Loucy (cell line): ENCODE measurements around the gene FMO2.
"Not testable (repeated sequence)": the region's sequence is repeated elsewhere in the genome, so short reads cannot be mapped to it uniquely, and the experiment has no call there.

ENCODE experiments used
- H2AFZ ChIP-seq: fragments of 200-600 bp; sonication (generic); 2 replicates; pipeline ENCODE4 v1.6.0; 2016; ENCODE audit warnings: antibody characterized with exemption, mild to moderate bottlenecking, low read length, moderate library complexity
- H3F3A ChIP-seq: fragments of 200-600 bp; 2 replicates; pipeline ENCODE4 v1.6.0; 2016; ENCODE audit warnings: antibody characterized with exemption, low read depth, mild to moderate bottlenecking
- H3K27me3 ChIP-seq: fragments of 200-600 bp; sonication (generic); 2 replicates; pipeline ENCODE4 v1.6.1; 2014; ENCODE audit warnings: low read length, mild to moderate bottlenecking; ENCODE audit not compliant: insufficient read depth, poor library complexity, severe bottlenecking
- H3K36me3 ChIP-seq: fragments of 200-600 bp; sonication (generic); 2 replicates; pipeline ENCODE4 v1.6.1; 2016; ENCODE audit warnings: low read length; ENCODE audit not compliant: insufficient read depth
- H3K4me1 ChIP-seq: fragments of 200-600 bp; sonication (generic); 2 replicates; pipeline ENCODE4 v1.5.1; 2014; ENCODE audit warnings: low read length, mild to moderate bottlenecking; ENCODE audit not compliant: insufficient read depth, poor library complexity, severe bottlenecking
- H3K4me2 ChIP-seq: fragments of 200-600 bp; sonication (generic); 2 replicates; pipeline ENCODE4 v1.6.0; 2014; ENCODE audit warnings: antibody characterized with exemption, low read length, low read depth, mild to moderate bottlenecking; ENCODE audit not compliant: poor library complexity, severe bottlenecking
- H3K4me3 ChIP-seq: fragments of 200-600 bp; sonication (generic); 2 replicates; pipeline ENCODE4 v1.5.1; 2014; ENCODE audit warnings: low read length, mild to moderate bottlenecking, mixed read lengths; ENCODE audit not compliant: poor library complexity, severe bottlenecking
- H3K79me2 ChIP-seq: fragments of 200-600 bp; sonication (generic); 2 replicates; pipeline ENCODE4 v1.6.1; 2014; ENCODE audit warnings: low read length; ENCODE audit not compliant: insufficient read depth
- H3K9ac ChIP-seq: fragments of 200-600 bp; sonication (generic); 2 replicates; pipeline ENCODE4 v1.6.0; 2014; ENCODE audit warnings: mild to moderate bottlenecking, low read depth, low read length, moderate library complexity; ENCODE audit not compliant: poor library complexity, severe bottlenecking
- H3K9me2 ChIP-seq: fragments of 200-600 bp; sonication (generic); replicated peaks from 2 replicates; pipeline ENCODE4 v1.6.1; 2016; ENCODE audit warnings: low read depth, low read length, mixed read lengths
- H3K9me3 ChIP-seq: fragments of 200-600 bp; sonication (generic); 2 replicates; pipeline ENCODE4 v1.6.1; 2014; ENCODE audit warnings: mild to moderate bottlenecking, antibody characterized with exemption, low read length, low read depth; ENCODE audit not compliant: insufficient read depth
- H4K20me1 ChIP-seq: fragments of 200-600 bp; sonication (generic); 2 replicates; pipeline ENCODE4 v1.6.0; 2014; ENCODE audit warnings: antibody characterized with exemption, low read length, mild to moderate bottlenecking; ENCODE audit not compliant: insufficient read depth, poor library complexity, severe bottlenecking
- CTCF ChIP-seq: fragments of 200-600 bp; sonication (generic); conservative IDR thresholded peaks from 2 replicates; pipeline ENCODE4 v1.5.1; 2014; ENCODE audit warnings: mild to moderate bottlenecking, antibody characterized with exemption, low read length
- EZH2phosphoT487 ChIP-seq: fragments of 200-600 bp; IDR thresholded peaks from 2 replicates; pipeline ENCODE4 v1.6.1; 2018; ENCODE audit warnings: antibody characterized with exemption, mild to moderate bottlenecking, moderate library complexity, borderline replicate concordance

The FMO2 gene

GRCh38 chr1:171231326-171231725, 46.2 kb downstream of the FMO2 start:
- Histone ChIP-seq H4K20me1 (no peaks in the 10 kb centered on the region), H3K27me3 (no peaks in the 10 kb centered on the region), H2AFZ (no peak overlapping the region), H3K9me3 (no peaks in the 10 kb centered on the region), H3F3A (no peaks in the 10 kb centered on the region), H3K9me2 (no peaks in the 10 kb centered on the region), H3K9ac (no peak overlapping the region), H3K36me3 (no peaks in the 10 kb centered on the region), H3K4me1 (no peaks in the 10 kb centered on the region), H3K79me2 (no peaks in the 10 kb centered on the region), H3K4me3 (no peak overlapping the region), H3K4me2 (no peak overlapping the region)
- TF ChIP-seq EZH2phosphoT487 (no peak), CTCF (no peak)

- Histone ChIP-seq H3K9me2 (no peaks in the 10 kb centered on the region), H3K36me3 (no peaks in the 10 kb centered on the region), H3K9ac (no peak overlapping the region), H3K4me2 (no peak overlapping the region), H3K79me2 (no peaks in the 10 kb centered on the region), H3F3A (no peaks in the 10 kb centered on the region), H2AFZ (no peak overlapping the region), H4K20me1 (no peaks in the 10 kb centered on the region), H3K4me1 (no peaks in the 10 kb centered on the region), H3K9me3 (no peaks in the 10 kb centered on the region), H3K27me3 (no peaks in the 10 kb centered on the region), H3K4me3 (no peak overlapping the region)
- TF ChIP-seq EZH2phosphoT487, result no peak
- no peak for TF ChIP-seq CTCF
These were observed 48.1 kb downstream of the FMO2 start for GRCh38 chr1:171233183-171233582.

GRCh38 chr1:171236231-171236630, 51.1 kb downstream of the FMO2 start:
- H3F3A ChIP-seq, H3K9me2 ChIP-seq, H3K9me3 ChIP-seq, H3K36me3 ChIP-seq, H3K9ac ChIP-seq, H3K27me3 ChIP-seq, H3K4me1 ChIP-seq, H3K4me3 ChIP-seq, H3K4me2 ChIP-seq, H4K20me1 ChIP-seq, H3K79me2 ChIP-seq, H2AFZ ChIP-seq: not testable (repeated sequence)

GRCh38 chr1:171243878-171244277, 58.8 kb downstream of the FMO2 start:
- no peaks in the 10 kb centered on the region for H3K9me2 ChIP-seq
- no peak overlapping the region for H2AFZ ChIP-seq
- no peaks in the 10 kb centered on the region for H3F3A ChIP-seq
- no peak overlapping the region for H3K4me2 ChIP-seq
- no peak overlapping the region for H3K4me3 ChIP-seq
- no peaks in the 10 kb centered on the region for H3K4me1 ChIP-seq
- peaks cover under 1% of the 10 kb centered on the region for H3K27me3 ChIP-seq
- no peak for TF ChIP-seq EZH2phosphoT487
- no peak for TF ChIP-seq CTCF
- H3K9ac ChIP-seq, result no peak overlapping the region
- H3K36me3 ChIP-seq, result no peaks in the 10 kb centered on the region
- H3K79me2 ChIP-seq, result no peaks in the 10 kb centered on the region
- H3K9me3 ChIP-seq, result no peaks in the 10 kb centered on the region
- H4K20me1 ChIP-seq, result no peaks in the 10 kb centered on the region
